CD4-positive, alpha-beta T cell treated with Interleukin-2 at 100 ng/mL for 4 hours (primary cell): ENCODE measurements around the gene STAT2.
A peak's percentile ranks its signal among the peaks of the same experiment; 100 is the strongest.
"Not testable (repeated sequence)": the region's sequence is repeated elsewhere in the genome, so short reads cannot be mapped to it uniquely, and the experiment has no call there.

ENCODE experiments used
- DNase-seq: peaks from one replicate; pipeline ENCODE4 v3.0.0-alpha.2; 2020; ENCODE audit warnings: low spot score

The STAT2 gene

DNA sequence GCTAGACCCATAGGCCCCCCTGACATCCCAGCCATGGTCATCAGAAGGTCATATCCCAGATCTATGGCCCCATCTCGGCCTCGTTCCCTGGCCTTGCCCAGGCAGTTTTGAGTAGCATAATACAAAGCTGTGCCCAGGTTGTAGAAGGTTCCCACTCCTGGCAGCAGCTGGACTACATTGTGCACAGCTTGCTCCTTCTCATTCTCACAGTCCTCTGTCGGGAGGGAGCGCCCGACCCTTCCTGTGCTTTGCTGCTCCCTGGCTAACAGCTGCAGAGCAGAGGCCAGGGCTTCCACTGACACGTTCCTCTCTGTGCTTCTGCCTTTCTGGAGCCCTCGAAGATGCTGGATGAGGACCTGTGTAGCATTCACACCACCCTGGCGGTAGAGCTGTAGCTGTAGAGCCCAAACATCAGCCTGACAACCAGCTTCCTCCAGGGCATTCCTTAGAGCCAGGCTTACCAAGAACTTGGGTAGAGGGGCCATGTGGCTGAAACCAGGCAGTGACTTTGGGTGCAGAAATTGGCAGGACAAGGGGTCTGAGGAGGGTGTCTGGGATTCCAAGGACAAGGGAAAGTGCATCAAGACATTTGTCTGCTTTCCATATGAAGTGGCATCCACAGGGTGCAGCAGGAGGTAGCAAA is 1.7 kb upstream of the STAT2 start:
- no peak for DNase-seq

- DNase-seq: no peak
Measured at GRCh38 chr12:56358836-56359532, 923 bp downstream of the STAT2 start.

DNA sequence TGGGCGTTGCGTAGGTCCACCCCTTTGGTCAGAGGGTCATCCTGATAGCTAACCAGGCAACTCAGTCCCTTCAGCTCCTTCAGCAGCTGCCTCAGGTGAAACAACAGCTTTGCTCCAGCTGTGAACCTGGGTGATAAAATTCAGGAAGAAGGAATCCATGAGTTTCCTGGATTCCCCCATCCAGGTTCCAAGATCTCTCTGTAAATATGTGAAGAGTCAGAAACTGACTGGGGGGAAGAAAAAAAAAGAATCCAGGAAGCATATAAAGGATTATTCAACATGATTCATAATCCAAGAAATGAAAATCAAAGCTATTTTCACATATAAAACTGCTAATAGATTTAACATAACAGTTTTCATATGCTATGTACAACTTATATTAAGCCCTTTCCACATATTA is 8.6 kb downstream of the STAT2 start:
- no peak for DNase-seq

- no peak for DNase-seq
Measured at GRCh38 chr12:56350662-56351061, 9.2 kb downstream of the STAT2 start.

DNA sequence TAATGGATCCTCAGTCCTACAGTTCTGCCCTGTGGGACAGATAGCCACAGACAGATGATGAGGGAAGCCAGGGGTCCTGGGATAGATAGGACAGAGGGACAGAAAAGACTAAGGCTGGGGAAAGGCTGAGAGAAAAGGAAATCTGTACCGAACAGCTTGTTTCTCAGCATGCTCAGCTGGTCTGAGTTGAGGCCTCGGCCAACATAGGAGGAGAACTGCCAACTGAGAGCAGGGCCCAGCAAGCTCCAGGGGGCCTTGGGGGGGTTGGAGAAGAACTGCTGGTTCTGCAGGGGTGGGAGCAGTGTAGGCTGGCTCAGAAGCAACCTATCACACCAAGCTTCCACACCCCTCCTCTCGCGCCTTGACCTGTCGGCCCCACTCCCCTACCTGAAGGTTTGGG is 11.1 kb downstream of the STAT2 start:
- DNase-seq: no peak

DNA sequence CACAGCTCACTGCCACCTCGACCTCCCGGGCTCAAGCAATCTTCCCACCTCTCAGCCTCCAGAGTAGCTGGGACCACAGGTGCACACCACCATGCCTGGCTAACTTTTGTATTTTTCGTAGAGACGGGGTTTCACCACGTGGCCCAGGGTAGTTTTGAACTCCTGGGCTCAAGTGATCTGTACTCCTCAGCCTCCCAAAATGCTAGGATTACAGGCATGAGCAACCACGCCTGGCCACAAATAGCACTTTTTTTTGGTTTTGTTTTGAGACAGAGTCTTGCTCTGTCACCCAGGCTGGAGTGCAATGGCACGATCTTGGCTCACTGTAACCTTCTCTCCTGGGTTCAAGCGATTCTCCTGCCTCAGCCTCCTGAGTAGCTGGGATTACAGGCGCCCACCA is 12.7 kb downstream of the STAT2 start:
- not testable (repeated sequence) for DNase-seq

GRCh38 chr12:56346675-56347074 is 13.2 kb downstream of the STAT2 start:
- DNase-seq: peak; percentile 25

- DNase-seq: not testable (repeated sequence)
Measured at GRCh38 chr12:56342290-56342689, 17.6 kb downstream of the STAT2 start.

DNA sequence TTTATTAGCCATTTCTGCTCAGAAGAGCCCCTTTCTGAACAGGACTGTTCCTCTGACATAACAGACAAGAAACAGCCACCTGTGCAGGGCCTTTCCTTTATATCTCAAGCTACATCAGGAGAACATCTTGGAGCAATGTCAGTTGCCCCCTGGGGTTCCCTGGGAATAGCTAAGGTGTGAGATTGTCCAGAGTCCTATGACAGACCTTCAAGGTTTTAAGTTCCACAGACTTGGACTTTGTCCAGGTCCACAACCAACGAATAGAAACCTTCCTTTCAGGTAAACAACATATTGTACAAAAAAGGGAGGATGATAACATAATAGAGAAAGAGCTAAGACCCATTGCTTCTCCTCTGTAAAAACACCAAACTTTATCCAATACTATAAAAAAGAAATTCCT is 18.3 kb downstream of the STAT2 start:
- DNase-seq: no peak

- DNase-seq: no peak
Measured at GRCh38 chr12:56339158-56339422, 20.8 kb downstream of the STAT2 start.

GRCh38 chr12:56338308-56339157 is 21.4 kb downstream of the STAT2 start, which contains the start of gene IL23A:
TSS of gene IL23A (plus strand) at chr12:56338884. CDS start at chr12:56339045, 161 bp downstream.
- peak; percentile 95 for DNase-seq

- DNase-seq: no peak
Measured at GRCh38 chr12:56337753-56338251, 22.1 kb downstream of the STAT2 start.

DNA sequence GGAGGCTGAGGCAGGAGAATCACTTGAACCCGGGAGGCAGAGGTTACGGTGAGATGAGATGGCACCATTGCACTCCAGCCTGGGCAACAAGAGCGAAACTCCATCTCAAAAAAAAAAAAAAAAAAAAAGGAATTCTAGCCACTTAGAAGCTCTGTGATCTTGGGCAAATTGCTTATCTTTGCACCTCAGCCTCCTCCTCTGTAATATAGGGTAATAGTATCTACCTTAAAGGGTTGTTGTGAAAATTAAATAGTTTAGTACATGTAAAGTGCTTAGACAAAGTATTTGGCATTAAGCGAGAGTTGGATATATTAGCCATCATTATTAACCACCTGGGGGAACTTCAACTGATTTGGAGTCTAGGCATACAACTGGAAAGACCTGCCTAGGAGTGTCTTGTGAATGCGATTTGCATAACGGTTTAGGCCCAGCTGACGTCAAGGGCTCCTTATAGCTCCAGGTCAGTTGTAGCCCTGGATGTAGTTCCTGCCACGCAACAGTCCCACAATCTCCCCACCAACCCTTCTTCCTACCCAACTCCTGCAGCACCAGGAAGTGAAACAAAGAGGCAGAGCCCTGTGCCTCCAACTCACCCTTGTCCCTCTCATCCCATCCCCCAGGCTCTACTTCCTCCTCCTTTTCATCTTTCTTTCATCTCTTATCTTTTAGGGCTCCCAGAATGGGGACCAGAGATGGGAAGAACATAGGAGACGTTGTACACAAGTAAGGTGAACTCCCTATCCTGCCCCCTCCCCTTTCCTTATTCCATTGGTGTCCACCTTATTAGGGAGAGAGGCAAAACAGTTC is 23.3 kb downstream of the STAT2 start:
- DNase-seq: no peak

DNA sequence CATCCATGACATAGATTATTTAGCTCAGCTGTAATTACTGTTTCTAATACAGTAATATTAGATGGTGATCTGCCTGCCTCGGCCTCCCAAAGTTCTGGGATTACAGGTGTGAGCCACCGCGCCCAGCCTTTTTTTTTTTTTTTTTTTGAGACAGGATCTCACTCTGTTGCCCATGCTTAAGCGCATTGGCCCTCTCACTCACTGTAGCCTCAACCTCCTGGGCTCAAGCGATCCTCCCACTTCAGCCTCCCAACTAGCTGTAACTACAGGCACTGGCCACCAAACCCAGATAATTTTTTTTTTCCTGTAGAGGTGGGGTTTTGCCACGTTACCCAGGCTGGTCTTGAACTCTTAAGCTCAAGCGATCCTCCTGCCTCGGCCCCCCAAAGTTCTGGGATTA is 24.4 kb downstream of the STAT2 start:
- not testable (repeated sequence) for DNase-seq

- DNase-seq: no peak
Measured at GRCh38 chr12:56334490-56334793, 25.5 kb downstream of the STAT2 start.

GRCh38 chr12:56333679-56334489 is 26.0 kb downstream of the STAT2 start, which contains the start of gene PAN2:
TSS of gene PAN2 (minus strand) at chr12:56334000. CDS start at chr12:56333094, 906 bp downstream.
- peak; percentile 97 for DNase-seq

DNA sequence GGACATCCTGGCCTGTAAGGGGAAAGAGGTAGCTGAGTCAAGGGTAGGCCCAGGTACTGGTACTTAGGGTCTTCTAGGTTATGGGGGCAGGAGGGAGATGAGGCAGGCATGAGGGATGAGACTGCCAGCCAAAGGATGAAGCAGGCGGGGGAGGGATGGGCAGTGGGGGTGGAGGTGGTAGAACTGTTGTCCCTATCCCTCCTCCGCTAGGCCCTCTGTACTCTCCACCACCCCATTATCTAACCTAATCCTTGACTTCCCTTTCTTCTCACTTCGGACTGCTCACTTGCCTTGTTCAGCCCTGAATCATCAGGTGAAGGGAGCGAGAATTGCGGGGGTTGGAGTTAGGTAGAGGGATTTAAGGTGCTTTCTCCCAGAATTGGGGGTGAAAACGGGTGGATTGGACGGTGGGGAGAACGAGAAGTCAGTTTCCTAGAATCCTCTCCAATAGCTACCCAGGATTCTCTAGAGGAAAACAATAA is 26.7 kb downstream of the STAT2 start:
- DNase-seq: no peak

GRCh38 chr12:56332512-56333196 is 27.3 kb downstream of the STAT2 start:
- no peak for DNase-seq

GRCh38 chr12:56330936-56331490 is 28.9 kb downstream of the STAT2 start:
- no peak for DNase-seq

- DNase-seq: no peak
Measured at GRCh38 chr12:56326533-56326932, 33.4 kb downstream of the STAT2 start.
